Measurements from ENCODE around the gene GRID1.

The GRID1 gene

GRCh38 chr10:86230557-86231180 lies 135.9 kb downstream of the GRID1 start:
- no peak overlapping the region for H3K4me3 ChIP-seq (ENCODE audit: low read depth, low read length)
- DNase-seq (ENCODE audit: low read depth): no peak
- TF ChIP-seq CTCF (conservative IDR thresholded peaks at IDR 0.05; ENCODE audit: low read depth, low read length): no peak

GRCh38 chr10:86229811-86230556 lies 136.6 kb downstream of the GRID1 start:
- DNase-seq (ENCODE audit: low read depth): no peak
- no peak overlapping the region for H3K4me3 ChIP-seq (ENCODE audit: low read depth, low read length)
- no peak for TF ChIP-seq CTCF (conservative IDR thresholded peaks at IDR 0.05; ENCODE audit: low read depth, low read length)

- no peak for TF ChIP-seq CTCF (conservative IDR thresholded peaks at IDR 0.05; ENCODE audit: low read depth, low read length)
- DNase-seq (ENCODE audit: low read depth): no peak
- no peak overlapping the region for H3K4me3 ChIP-seq (ENCODE audit: low read depth, low read length)
Observed at GRCh38 chr10:86229376-86229775, 137.2 kb downstream of the GRID1 start.

- no peak overlapping the region for H3K4me3 ChIP-seq (ENCODE audit: low read depth, low read length)
- no peak for TF ChIP-seq CTCF (conservative IDR thresholded peaks at IDR 0.05; ENCODE audit: low read depth, low read length)
- no peak for DNase-seq (ENCODE audit: low read depth)
Observed at GRCh38 chr10:86227501-86228258, 138.9 kb downstream of the GRID1 start.

- H3K4me3 ChIP-seq (ENCODE audit: low read depth, low read length): no peak overlapping the region
- no peak for TF ChIP-seq CTCF (conservative IDR thresholded peaks at IDR 0.05; ENCODE audit: low read depth, low read length)
- DNase-seq (ENCODE audit: low read depth): no peak
Observed at GRCh38 chr10:86226781-86227201, 139.8 kb downstream of the GRID1 start.

GRCh38 chr10:86226016-86226415 lies 140.6 kb downstream of the GRID1 start:
- no peak overlapping the region for H3K4me3 ChIP-seq (ENCODE audit: low read depth, low read length)
- TF ChIP-seq CTCF (conservative IDR thresholded peaks at IDR 0.05; ENCODE audit: low read depth, low read length): no peak
- no peak for DNase-seq (ENCODE audit: low read depth)

Data from choroid plexus epithelial cell (primary cell).